Liver (tissue), 9 donors: ENCODE measurements around the gene SPTBN5. TPM values are rescaled to one million over a fixed set of nuclear protein-coding genes. Genes with fewer than 3 reads are reported as not detected.

Experiments
- DNase-seq: peaks from one replicate; pipeline ENCODE4 v3.0.0-alpha.2; 2017; ENCODE audit warnings: low spot score
- H3K27ac ChIP-seq, 2 donors: one replicate each; pipeline ENCODE4 v1.7.0; 2013; ENCODE audit warnings: inconsistent platforms in 2 of 2, low read length in 2 of 2, control low read depth in 1 of 2, low read depth in 1 of 2, mild to moderate bottlenecking in 1 of 2
- H3K27me3 ChIP-seq, 4 donors: one replicate each; pipeline versions ENCODE4 v1.6.1 to v1.7.0; 2013; ENCODE audit warnings: low read length in 3 of 4, inconsistent platforms in 1 of 4, mild to moderate bottlenecking in 1 of 4, moderate library complexity in 1 of 4; ENCODE audit not compliant: control insufficient read depth in 4 of 4, insufficient read depth in 4 of 4
- H3K36me3 ChIP-seq, 4 donors: one replicate each; pipeline versions ENCODE4 v1.6.1 to v1.7.0; 2013; ENCODE audit warnings: low read length in 3 of 4, mild to moderate bottlenecking in 3 of 4, low read depth in 1 of 4, moderate library complexity in 1 of 4; ENCODE audit not compliant: control insufficient read depth in 4 of 4, insufficient read depth in 3 of 4
- H3K4me1 ChIP-seq, 4 donors: one replicate each; pipeline versions ENCODE4 v1.6.1 to v1.7.0; 2013; ENCODE audit warnings: low read length in 3 of 4, mild to moderate bottlenecking in 3 of 4, moderate library complexity in 1 of 4; ENCODE audit not compliant: control insufficient read depth in 4 of 4, insufficient read depth in 4 of 4
- H3K4me3 ChIP-seq, 3 donors: one replicate each; pipeline versions ENCODE4 v1.6.1 to v1.7.0; 2013; ENCODE audit warnings: low read length in 3 of 3, control low read depth in 1 of 3, low read depth in 1 of 3, mild to moderate bottlenecking in 1 of 3
- H3K9ac ChIP-seq, 2 donors: one replicate each; pipeline ENCODE4 v1.7.0; 2013; ENCODE audit warnings: low read length in 2 of 2, mild to moderate bottlenecking in 2 of 2, moderate library complexity in 2 of 2, control low read depth in 1 of 2, low read depth in 1 of 2
- H3K9me3 ChIP-seq, 4 donors: one replicate each; pipeline versions ENCODE4 v1.6.1 to v1.7.0; 2013; ENCODE audit warnings: low read length in 3 of 4; ENCODE audit not compliant: control insufficient read depth in 4 of 4
- ATF3 ChIP-seq: IDR thresholded peaks from 2 replicates; pipeline ENCODE4 v1.6.1; 2016; ENCODE audit warnings: antibody characterized with exemption
- CTCF ChIP-seq: fragments of 150-350 bp; IDR thresholded peaks from 2 replicates; pipeline ENCODE4 v1.5.1; 2017; ENCODE audit warnings: improper control_type of control experiment, low read depth, low read length; ENCODE audit not compliant: missing input control
- EGR1 ChIP-seq, 2 donors: IDR thresholded peaks; 2 replicates each; pipeline ENCODE4 v1.6.1; 2016 to 2018; ENCODE audit warnings: antibody characterized with exemption in 2 of 2, low read depth in 2 of 2
- FOXA1 ChIP-seq: IDR thresholded peaks from 2 replicates; pipeline ENCODE4 v1.6.1; 2016; ENCODE audit warnings: antibody characterized with exemption
- FOXA2 ChIP-seq: IDR thresholded peaks from 2 replicates; pipeline ENCODE4 v1.6.1; 2016; ENCODE audit warnings: antibody characterized with exemption
- GABPA ChIP-seq, 2 donors: IDR thresholded peaks in 1 of 2; conservative IDR thresholded peaks in 1 of 2; 2 replicates each; pipeline ENCODE4 v1.6.1; 2016; ENCODE audit warnings: antibody characterized with exemption in 2 of 2, mild to moderate bottlenecking in 1 of 2, moderate library complexity in 1 of 2
- HNF4A ChIP-seq, 2 donors: conservative IDR thresholded peaks; 2 replicates each; pipeline ENCODE4 v1.6.1; 2016; ENCODE audit warnings: antibody characterized with exemption in 2 of 2, mild to moderate bottlenecking in 2 of 2
- HNF4G ChIP-seq: IDR thresholded peaks from 2 replicates; pipeline ENCODE4 v1.6.1; 2016; ENCODE audit warnings: antibody characterized with exemption
- JUND ChIP-seq, 2 donors: IDR thresholded peaks; 2 replicates each; pipeline ENCODE4 v1.6.1; 2016; ENCODE audit warnings: antibody characterized with exemption in 2 of 2
- MAX ChIP-seq: IDR thresholded peaks from 2 replicates; pipeline ENCODE4 v1.6.1; 2016; ENCODE audit warnings: antibody characterized with exemption
- NR2F2 ChIP-seq: IDR thresholded peaks from 2 replicates; pipeline ENCODE4 v1.6.1; 2016; ENCODE audit warnings: antibody characterized with exemption
- RAD21 ChIP-seq, 2 donors: IDR thresholded peaks; 2 replicates each; pipeline ENCODE4 v1.6.1; 2016; ENCODE audit warnings: antibody characterized with exemption in 2 of 2, mild to moderate bottlenecking in 2 of 2
- REST ChIP-seq: IDR thresholded peaks from 2 replicates; pipeline ENCODE4 v1.6.1; 2016; ENCODE audit warnings: antibody characterized with exemption, mild to moderate bottlenecking
- RXRA ChIP-seq, 2 donors: IDR thresholded peaks; 2 replicates each; pipeline ENCODE4 v1.6.1; 2017 to 2018; ENCODE audit warnings: antibody characterized with exemption in 2 of 2, mild to moderate bottlenecking in 1 of 2
- SP1 ChIP-seq: IDR thresholded peaks from 2 replicates; pipeline ENCODE4 v1.6.1; 2018; ENCODE audit warnings: antibody characterized with exemption, mild to moderate bottlenecking
- TAF1 ChIP-seq: conservative IDR thresholded peaks from 2 replicates; pipeline ENCODE4 v1.6.1; 2016; ENCODE audit warnings: antibody characterized with exemption, mild to moderate bottlenecking
- YY1 ChIP-seq: IDR thresholded peaks from 2 replicates; pipeline ENCODE4 v1.6.1; 2016; ENCODE audit warnings: antibody characterized with exemption, mild to moderate bottlenecking
- ZBTB33 ChIP-seq: IDR thresholded peaks from 2 replicates; pipeline ENCODE4 v1.6.1; 2016; ENCODE audit warnings: antibody characterized with exemption
- WGBS: extraction: QIAGEN DNeasy Blood & Tissue Kit; methylation state at CpG from one replicate; pipeline ENCODE4 v1.1.7; 2013; 5-methylcytosine and 5-hydroxymethylcytosine counted together
- polyA plus RNA-seq, 2 donors: library from polyadenylated mRNA; stranded (reverse) in 1 of 2; unstranded in 1 of 2; fragments of 200-250 nt in 1 of 2; fragments of >200 nt in 1 of 2; fragmentation: Nextera tagmentation in 1 of 2; extraction: Ambion mirVana in 1 of 2; gene quantifications; one replicate each; pipeline versions ENCODE4 v1.2.1 to v1.2.3, GENCODE V29; 2013 to 2015
- total RNA-seq, 2 donors: library from RNA; depleted of rRNA; stranded (reverse); fragments of >200 nt; gene quantifications; one replicate each; pipeline ENCODE4 v1.2.3, GENCODE V29; 2014
- donor health status: healthy.
- donor health status: healthy.
- donor health status: healthy.
- donor health status: healthy.
- donor health status: healthy.

Gene SPTBN5
- total and polyA plus RNA-seq, 4 donors = 0.12 to 1.7 (median 0.17) TPM

GRCh38 chr15:41878355-41878699 is 15.5 kb downstream of the SPTBN5 start:
- Histone ChIP-seq H3K9ac (no peak overlapping the region), H3K27ac (no peak overlapping the region), H3K36me3 (no peaks in the 10 kb centered on the region), H3K4me1 (peaks cover 21 to 35% (median 28%) of the 10 kb centered on the region in 4 donors), H3K27me3 (no peaks in the 10 kb centered on the region), H3K4me3 (no peak overlapping the region), H3K9me3 (no peaks in the 10 kb centered on the region)
- 93% methylated on average over 10 of the region's 10 CpGs for WGBS
- no peak for TF ChIP-seq ZBTB33
- no peak for TF ChIP-seq RXRA (IDR thresholded peaks at IDR 0.05)
- TF ChIP-seq RAD21 (IDR thresholded peaks at IDR 0.05) = no peak
- no peak for TF ChIP-seq ATF3
- TF ChIP-seq JUND (IDR thresholded peaks at IDR 0.05) = no peak
- TF ChIP-seq GABPA (IDR thresholded peaks at IDR 0.05 in 1 of 2, conservative IDR thresholded peaks at IDR 0.05 in 1 of 2) = no peak
- no peak for TF ChIP-seq HNF4G
- TF ChIP-seq MAX = no peak
- no peak for TF ChIP-seq SP1
- no peak for TF ChIP-seq YY1
- TF ChIP-seq HNF4A (conservative IDR thresholded peaks at IDR 0.05) = no peak
- TF ChIP-seq EGR1 (IDR thresholded peaks at IDR 0.05; ENCODE audit: low read depth in 2 of 2) = no peak
- TF ChIP-seq NR2F2 = no peak
- no peak for TF ChIP-seq TAF1
- no peak for TF ChIP-seq CTCF
- no peak for TF ChIP-seq FOXA1
- no peak for TF ChIP-seq FOXA2
- TF ChIP-seq REST = no peak
- no peak for DNase-seq
